Left cardiac atrium (tissue), 4 donors: ENCODE data around the gene RAPGEF1. TPM values are rescaled to one million over a fixed set of nuclear protein-coding genes. Genes with fewer than 3 reads are reported as not detected.

ENCODE experiments used
- ATAC-seq, 2 donors: fragments of 200-7000 bp; cut with Tn5 transposase; one replicate each; pipeline ENCODE4 v1.9.1; 2020; ENCODE audit warnings: mild to moderate bottlenecking in 2 of 2, moderate library complexity in 2 of 2
- DNase-seq: peaks from one replicate; pipeline ENCODE4 v3.0.0-alpha.2; 2020
- intact Hi-C, 2 donors: fragments of 100-400 bp; cut with DNase I; formaldehyde crosslinking; loops; one replicate each; pipeline versions ENCODE4 v1.14.1 to v1.15.1; 2022 to 2023
- total RNA-seq, 2 donors: library from RNA; stranded (reverse); fragmentation: NEBNext Ultra II Directional; extraction: Animal tissue kit (Norgen Biotek cat#: 25700); gene quantifications; one replicate each; pipeline ENCODE4 v1.2.1, GENCODE V29; 2021
- donor health status: DM: no; HTN: yes; CAD: no.
- donor health status: DM: no; HTN: yes; CAD: no; lungs with severe emphysema.
- donor health status: DM: yes; HTN: yes; CAD: no.
- donor health status: Dilated cardiomyopathy.

RAPGEF1 gene
- total RNA-seq, 2 donors from 2014 or later = 108 to 109 TPM

GRCh38 chr9:131608493-131609037 lies 131.3 kb downstream of the RAPGEF1 start:
- intact Hi-C loops = loop anchor here in 1 of 2 donors (5.0 kb wide), 1 partner anchor 129 kb away; no protein-coding TSS in a partner anchor
- peak; percentile 75 to 82 for ATAC-seq
- DNase-seq = peak; percentile 72

- ATAC-seq (no peak), DNase-seq (no peak)
- intact Hi-C loops = loop anchor here in 1 of 2 donors (5.0 kb wide), 1 partner anchor 130 kb away; no protein-coding TSS in a partner anchor
Observed at GRCh38 chr9:131607591-131607990, 132.3 kb downstream of the RAPGEF1 start.

GRCh38 chr9:131606896-131607567 lies 132.8 kb downstream of the RAPGEF1 start:
- intact Hi-C loops = loop anchor here in 1 of 2 donors (5.0 kb wide), 1 partner anchor 130 kb away; no protein-coding TSS in a partner anchor
- DNase-seq = no peak
- ATAC-seq = no peak

- DNase-seq (no peak), ATAC-seq (no peak)
- intact Hi-C loops = loop anchor here in 1 of 2 donors (5.0 kb wide), 1 partner anchor 131 kb away; no protein-coding TSS in a partner anchor
Observed at GRCh38 chr9:131605770-131606590, 133.9 kb downstream of the RAPGEF1 start.

GRCh38 chr9:131603711-131604439 lies 136.0 kb downstream of the RAPGEF1 start:
- intact Hi-C loops = loop anchor here in 1 of 2 donors (5.0 kb wide), 1 partner anchor 133 kb away; no protein-coding TSS in a partner anchor
- no peak for ATAC-seq
- no peak for DNase-seq

GRCh38 chr9:131603199-131603598 lies 136.7 kb downstream of the RAPGEF1 start:
- DNase-seq = no peak

GRCh38 chr9:131601683-131602181 lies 138.1 kb downstream of the RAPGEF1 start:
- intact Hi-C loops = loop anchor here in 1 of 2 donors (5.0 kb wide), 1 partner anchor 136 kb away; no protein-coding TSS in a partner anchor
- no peak for DNase-seq
- no peak for ATAC-seq

More at GRCh38 chr9:131603199-131603598, 136.7 kb downstream of the RAPGEF1 start:
- no peak for ATAC-seq
- intact Hi-C loops = loop anchor here in 1 of 2 donors (5.0 kb wide), 1 partner anchor 134 kb away; no protein-coding TSS in a partner anchor

- intact Hi-C loops = no loop called here
- DNase-seq (peak; percentile 52), ATAC-seq (peak; percentile 35 to 54)
Observed at GRCh38 chr9:131598121-131598520, 141.8 kb downstream of the RAPGEF1 start.

GRCh38 chr9:131597246-131597645 lies 142.6 kb downstream of the RAPGEF1 start:
- intact Hi-C loops = no loop called here
- no peak for DNase-seq

GRCh38 chr9:131596430-131596743 lies 143.5 kb downstream of the RAPGEF1 start:
- DNase-seq (no peak), ATAC-seq (no peak)
- intact Hi-C loops = no loop called here

More at GRCh38 chr9:131597246-131597645, 142.6 kb downstream of the RAPGEF1 start:
- no peak for ATAC-seq

- ATAC-seq = no peak
- no peak for DNase-seq
- intact Hi-C loops = no loop called here
Observed at GRCh38 chr9:131595696-131596429, 144.0 kb downstream of the RAPGEF1 start.

- ATAC-seq (no peak), DNase-seq (no peak)
- intact Hi-C loops = loop anchor here in 1 of 2 donors (5.0 kb wide), 1 partner anchor 147 kb away; the partner anchor contains the start of gene RAPGEF1
Observed at GRCh38 chr9:131594906-131595665, 144.8 kb downstream of the RAPGEF1 start.

- ATAC-seq = no peak
- intact Hi-C loops = loop anchor here in 1 of 2 donors (5.0 kb wide), 1 partner anchor 148 kb away; the partner anchor contains the start of gene RAPGEF1
- no peak for DNase-seq
Observed at GRCh38 chr9:131593936-131594665, 145.8 kb downstream of the RAPGEF1 start.

GRCh38 chr9:131593091-131593820 lies 146.6 kb downstream of the RAPGEF1 start:
- intact Hi-C loops = loop anchor here in 1 of 2 donors (5.0 kb wide), 1 partner anchor 149 kb away; the partner anchor contains the start of gene RAPGEF1
- DNase-seq (no peak), ATAC-seq (no peak)

GRCh38 chr9:131591845-131592208 lies 148.0 kb downstream of the RAPGEF1 start:
- DNase-seq = no peak
- intact Hi-C loops = loop anchor here (2.0 to 5.0 kb wide), 2 partner anchors 150 to 151 kb away; partner anchors contain the start of gene RAPGEF1 (in 1 of the 2)
- ATAC-seq = no peak
